ENCODE results near the gene APC2. TPM values are rescaled to one million over a fixed set of nuclear protein-coding genes. Genes with fewer than 3 reads are reported as not detected.

APC2 gene
- total and polyA plus RNA-seq, 8 donors, result 0.06 to 1.4 (median 0.68) TPM

DNA sequence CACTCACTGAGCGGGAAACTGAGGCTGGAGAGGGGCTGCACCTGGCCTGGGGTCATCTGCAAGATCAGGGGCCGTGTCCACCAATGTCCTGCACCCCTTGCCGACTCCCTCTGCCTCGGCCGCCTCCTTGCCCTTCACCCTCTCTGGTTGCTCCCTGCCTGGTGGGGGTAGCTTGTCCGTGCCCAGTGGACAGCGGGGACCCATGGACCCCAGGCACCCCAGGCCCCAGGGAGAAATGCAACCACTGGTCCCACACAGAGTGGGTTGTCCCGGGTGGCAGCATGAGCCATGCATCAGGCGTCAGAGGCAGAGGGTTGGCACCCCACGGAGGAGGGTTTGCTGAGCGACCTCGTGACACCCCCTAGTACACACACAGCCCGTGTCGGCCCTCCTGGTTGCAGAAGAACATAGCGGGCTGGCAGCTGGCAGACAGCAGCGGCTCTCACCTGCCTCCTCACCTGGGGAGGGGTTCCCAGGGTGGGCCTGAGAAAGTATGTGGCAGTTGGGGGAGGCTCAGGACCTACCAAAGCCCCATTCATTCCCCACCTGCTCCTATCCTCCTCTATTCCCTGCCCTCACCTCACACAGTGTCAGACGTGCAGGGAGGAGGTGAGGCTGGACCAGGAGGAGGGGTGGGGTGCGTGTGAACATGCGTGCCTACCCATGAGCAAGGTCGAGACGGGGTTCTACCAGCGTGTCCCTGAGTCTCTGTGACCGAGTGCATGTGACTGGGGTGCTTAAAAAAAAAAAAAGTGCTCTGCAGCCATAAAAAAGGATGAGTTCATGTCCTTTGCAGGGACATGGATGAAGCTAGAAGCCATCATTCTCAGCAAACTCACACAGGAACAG, 54.2 kb downstream of the APC2 start:
- intact Hi-C loops (cut with DNase I), result no loop called here
- Histone ChIP-seq H3K4me1 (peaks cover 0 to 10% of the 10 kb centered on the region in 2 donors), H3K36me3 (no peaks in the 10 kb centered on the region), H3K9me3 (no peaks in the 10 kb centered on the region), H3K27me3 (peaks cover 20 to 62% of the 10 kb centered on the region in 2 donors), H3K27ac (no peak overlapping the region), H3K4me3 (no peak overlapping the region)
- TF ChIP-seq, protein P1, sequence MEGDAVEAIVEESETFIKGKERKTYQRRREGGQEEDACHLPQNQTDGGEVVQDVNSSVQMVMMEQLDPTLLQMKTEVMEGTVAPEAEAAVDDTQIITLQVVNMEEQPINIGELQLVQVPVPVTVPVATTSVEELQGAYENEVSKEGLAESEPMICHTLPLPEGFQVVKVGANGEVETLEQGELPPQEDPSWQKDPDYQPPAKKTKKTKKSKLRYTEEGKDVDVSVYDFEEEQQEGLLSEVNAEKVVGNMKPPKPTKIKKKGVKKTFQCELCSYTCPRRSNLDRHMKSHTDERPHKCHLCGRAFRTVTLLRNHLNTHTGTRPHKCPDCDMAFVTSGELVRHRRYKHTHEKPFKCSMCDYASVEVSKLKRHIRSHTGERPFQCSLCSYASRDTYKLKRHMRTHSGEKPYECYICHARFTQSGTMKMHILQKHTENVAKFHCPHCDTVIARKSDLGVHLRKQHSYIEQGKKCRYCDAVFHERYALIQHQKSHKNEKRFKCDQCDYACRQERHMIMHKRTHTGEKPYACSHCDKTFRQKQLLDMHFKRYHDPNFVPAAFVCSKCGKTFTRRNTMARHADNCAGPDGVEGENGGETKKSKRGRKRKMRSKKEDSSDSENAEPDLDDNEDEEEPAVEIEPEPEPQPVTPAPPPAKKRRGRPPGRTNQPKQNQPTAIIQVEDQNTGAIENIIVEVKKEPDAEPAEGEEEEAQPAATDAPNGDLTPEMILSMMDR (IDR thresholded peaks at IDR 0.05), result no peak
- DNase-seq (no peak), ATAC-seq (no peak)

DNA sequence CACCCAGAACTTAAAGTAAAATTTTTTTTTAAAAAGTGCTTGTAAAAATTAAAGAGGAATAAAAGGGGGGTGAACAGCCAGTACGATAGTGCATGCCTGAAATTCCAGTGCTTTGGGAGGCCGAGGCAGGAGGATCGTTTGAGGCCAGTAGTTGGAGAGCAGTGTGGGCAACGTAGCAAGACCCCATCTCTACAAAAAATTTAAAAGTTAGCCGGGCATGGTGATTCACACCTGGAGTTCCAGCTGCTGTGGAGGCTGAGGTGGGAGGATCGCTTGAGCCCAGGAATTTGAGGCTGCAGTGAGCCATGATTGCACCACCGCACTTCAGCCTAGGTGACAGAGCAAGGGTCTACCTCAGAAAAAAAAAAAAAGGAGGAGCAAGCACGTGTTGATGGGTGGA, 55.1 kb downstream of the APC2 start:
- no peaks in the 10 kb centered on the region for H3K9me3 ChIP-seq
- H3K36me3 ChIP-seq, result no peaks in the 10 kb centered on the region
- H3K4me3 ChIP-seq, result no peak overlapping the region
- TF ChIP-seq, protein P1 (IDR thresholded peaks at IDR 0.05), result no peak
- H3K27ac ChIP-seq, result no peak overlapping the region
- DNase-seq (no peak), ATAC-seq (no peak)
- intact Hi-C loops (cut with DNase I), result no loop called here
- H3K4me1 ChIP-seq, result peaks cover 0 to 10% of the 10 kb centered on the region in 2 donors
- H3K27me3 ChIP-seq, result peaks cover 20 to 68% of the 10 kb centered on the region in 2 donors

DNA sequence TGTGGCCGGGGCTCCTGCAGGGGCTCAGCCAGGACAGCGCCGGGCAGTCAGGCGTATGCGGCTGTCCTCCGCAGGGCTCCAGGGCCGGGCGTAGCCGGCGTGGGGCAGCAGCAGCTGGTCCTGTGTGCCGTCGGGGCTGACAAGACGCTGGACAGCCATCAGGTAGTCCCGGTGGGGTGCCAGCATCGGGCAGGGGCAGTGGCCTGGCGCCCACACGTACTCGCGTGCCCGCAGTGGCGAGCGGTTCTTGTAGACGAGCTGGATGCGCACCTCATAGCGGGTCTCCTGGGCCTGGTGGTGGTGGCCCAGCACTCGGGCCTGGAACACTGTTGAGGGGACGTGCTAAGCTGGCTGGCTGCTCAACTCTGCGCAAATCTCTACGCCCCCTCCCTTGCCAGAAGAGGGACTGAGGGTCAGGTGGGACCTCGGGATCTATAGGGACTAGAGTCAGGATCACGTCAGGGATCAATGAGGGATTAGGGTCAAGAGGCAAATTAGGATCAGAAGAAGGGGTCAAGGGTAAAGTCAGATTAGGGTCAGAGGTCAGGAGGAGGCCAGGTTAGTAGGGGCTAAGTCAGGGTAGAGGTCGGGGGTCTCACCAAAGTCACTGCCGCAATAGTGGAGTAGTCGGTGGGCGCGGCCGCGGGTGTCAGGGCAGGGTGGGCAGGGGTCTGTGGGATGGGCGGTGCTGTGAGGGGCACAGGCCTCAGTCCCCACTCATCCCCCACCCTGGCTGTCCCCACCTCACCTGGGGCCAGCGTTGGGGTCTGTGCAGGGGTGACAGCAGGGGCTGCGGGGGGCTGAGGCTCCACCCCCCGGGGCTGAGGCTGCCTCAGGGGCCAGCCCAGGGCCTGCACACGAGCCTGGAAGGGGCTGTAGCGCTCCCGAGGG, 56.3 kb downstream of the APC2 start:
- TF ChIP-seq, protein P1 (IDR thresholded peaks at IDR 0.05), result no peak
- no peak for ATAC-seq
- H3K27me3 ChIP-seq, result peaks cover 20 to 76% of the 10 kb centered on the region in 2 donors
- peaks cover 0 to 10% of the 10 kb centered on the region in 2 donors for H3K4me1 ChIP-seq
- H3K27ac ChIP-seq, result no peak overlapping the region
- H3K36me3 ChIP-seq, result no peaks in the 10 kb centered on the region
- peak in 1 of 4 donors; percentile 67 for DNase-seq
- no peaks in the 10 kb centered on the region for H3K9me3 ChIP-seq
- H3K4me3 ChIP-seq, result no peak overlapping the region
- intact Hi-C loops (cut with DNase I), result no loop called here

DNA sequence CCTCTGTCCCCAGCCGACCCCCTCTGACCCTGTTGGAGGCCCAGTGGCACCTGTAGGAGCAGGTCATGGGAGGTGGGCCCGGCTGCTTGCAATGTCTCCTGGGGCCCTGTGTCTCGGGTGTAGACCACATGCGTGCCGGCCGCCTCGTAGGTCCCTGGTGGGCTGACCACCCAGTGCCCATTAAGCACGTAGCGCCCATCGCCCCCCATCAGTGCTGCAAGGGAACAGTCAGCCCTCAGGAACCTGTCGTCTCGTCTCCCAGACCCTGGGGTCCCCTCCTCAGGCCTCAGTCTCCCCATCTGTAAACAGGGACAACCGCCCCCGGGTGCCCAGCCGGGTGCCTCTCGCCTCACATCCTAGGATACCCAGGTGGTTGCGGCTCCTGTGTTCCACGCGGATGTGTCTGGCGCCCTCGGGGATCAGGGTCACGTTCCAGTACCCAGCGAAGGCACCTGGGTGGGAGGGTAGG, 57.3 kb downstream of the APC2 start:
- intact Hi-C loops (cut with DNase I), result no loop called here
- DNase-seq, result no peak
- Histone ChIP-seq H3K4me1 (peaks cover 0 to 10% of the 10 kb centered on the region in 2 donors), H3K36me3 (no peaks in the 10 kb centered on the region), H3K27ac (peak overlapping the region in 1 of 2 donors; percentile 57), H3K9me3 (no peaks in the 10 kb centered on the region), H3K27me3 (peaks cover 29 to 76% of the 10 kb centered on the region in 2 donors), H3K4me3 (no peak overlapping the region)
- TF ChIP-seq, protein P1 (IDR thresholded peaks at IDR 0.05), result no peak
- ATAC-seq, result no peak
